Stimulated activated CD4-positive, alpha-beta T cell treated with anti-CD3 and anti-CD28 coated beads, Interleukin-15, amount 100 ng/mL, for 24 hours (primary cell): ENCODE measurements around the gene ZNF213.

ENCODE experiments used
- DNase-seq: peaks from one replicate; pipeline ENCODE4 v3.0.0-alpha.2; 2020

ZNF213 gene

GRCh38 chr16:3134338-3135125 is at the start of gene ZNF213:
TSS of gene ZNF213 (plus strand) at chr16:3135029. CDS start at chr16:3137281, 2,252 bp downstream.
- peak; percentile 95 for DNase-seq

GRCh38 chr16:3085868-3086595 is 48.8 kb upstream of the ZNF213 start:
- DNase-seq: no peak

- peak; percentile 37 for DNase-seq
These were observed 48.1 kb upstream of the ZNF213 start for GRCh38 chr16:3086596-3087242.

GRCh38 chr16:3087243-3088235 is 47.3 kb upstream of the ZNF213 start:
- no peak for DNase-seq

- no peak for DNase-seq
These were observed 46.4 kb upstream of the ZNF213 start for GRCh38 chr16:3088450-3088849.

GRCh38 chr16:3088925-3089716 is 45.7 kb upstream of the ZNF213 start:
- DNase-seq: no peak

- DNase-seq: no peak
These were observed 44.9 kb upstream of the ZNF213 start for GRCh38 chr16:3089717-3090592.

- DNase-seq: no peak
These were observed 43.3 kb upstream of the ZNF213 start for GRCh38 chr16:3091551-3091950.

- DNase-seq: no peak
These were observed 42.3 kb upstream of the ZNF213 start for GRCh38 chr16:3092501-3092941.

- peak; percentile 66 for DNase-seq
These were observed 40.4 kb upstream of the ZNF213 start for GRCh38 chr16:3094289-3095027.

GRCh38 chr16:3095869-3096268 is 39.0 kb upstream of the ZNF213 start:
- peak; percentile 78 for DNase-seq

GRCh38 chr16:3096362-3096761 is 38.5 kb upstream of the ZNF213 start:
- DNase-seq: no peak

GRCh38 chr16:3097266-3097665 is 37.6 kb upstream of the ZNF213 start:
- no peak for DNase-seq

- DNase-seq: no peak
These were observed 36.1 kb upstream of the ZNF213 start, which contains the start of gene ZSCAN10 for GRCh38 chr16:3098459-3099394. TSS of gene ZSCAN10 (minus strand) at chr16:3099294. CDS start at chr16:3092937, 6,357 bp downstream.

GRCh38 chr16:3099395-3099731 is 35.5 kb upstream of the ZNF213 start:
- no peak for DNase-seq

GRCh38 chr16:3099732-3100499 is 34.9 kb upstream of the ZNF213 start:
- peak; percentile 97 for DNase-seq

- peak; percentile 62 for DNase-seq
These were observed 33.6 kb upstream of the ZNF213 start for GRCh38 chr16:3101018-3101840.
